HCT116 (cell line): ENCODE data around the gene MTERF4.

Experiments used
- EGR1 ChIP-seq: IDR thresholded peaks from 2 replicates; pipeline ENCODE4 v1.6.1; 2012; ENCODE audit warnings: low read depth
- EZH2 ChIP-seq: fragments of 200-600 bp; sonication (generic); IDR thresholded peaks from 2 replicates; pipeline ENCODE4 v1.6.1; 2017; ENCODE audit warnings: antibody characterized with exemption, mixed run types
- EZH2phosphoT487 ChIP-seq: fragments of 200-600 bp; IDR thresholded peaks from 2 replicates; pipeline ENCODE4 v1.6.1; 2018; ENCODE audit warnings: antibody characterized with exemption, borderline replicate concordance
- JUND ChIP-seq: IDR thresholded peaks from 2 replicates; pipeline ENCODE4 v1.6.1; 2012
- POLR2A ChIP-seq: IDR thresholded peaks from 2 replicates; pipeline ENCODE4 v1.7.0; 2011; ENCODE audit warnings: borderline replicate concordance; ENCODE audit not compliant: insufficient read depth, insufficient read length; ENCODE audit errors: extremely low read depth
- POLR2AphosphoS5 ChIP-seq: IDR thresholded peaks from 2 replicates; pipeline ENCODE4 v1.6.1; 2011; ENCODE audit warnings: mild to moderate bottlenecking, low read depth, low read length, moderate library complexity
- RAD21 ChIP-seq: IDR thresholded peaks from 2 replicates; pipeline ENCODE4 v1.6.1; 2012; ENCODE audit warnings: low read depth, mild to moderate bottlenecking
- SP1 ChIP-seq: IDR thresholded peaks from 2 replicates; pipeline ENCODE4 v1.6.1; 2012; ENCODE audit warnings: low read depth
- TCF7L2 ChIP-seq: IDR thresholded peaks from 2 replicates; pipeline ENCODE4 v1.7.0; 2011; ENCODE audit warnings: borderline replicate concordance, inconsistent platforms; ENCODE audit not compliant: insufficient read depth, insufficient read length; ENCODE audit errors: extremely low read depth
- YY1 ChIP-seq: IDR thresholded peaks from 2 replicates; pipeline ENCODE4 v1.6.1; 2011; ENCODE audit warnings: low read length, low read depth, moderate library complexity, mild to moderate bottlenecking; ENCODE audit not compliant: insufficient replicate concordance; ENCODE audit errors: extremely low read depth
- ZNF274 ChIP-seq: fragments of 200-500 bp; sonication (Bioruptor generic); IDR thresholded peaks from 2 replicates; pipeline ENCODE4 v1.6.1; 2014; ENCODE audit warnings: mild to moderate bottlenecking, low read depth, low read length, inconsistent platforms
- TF ChIP-seq, protein P1 (sequence below), 3 experiments: fragments of 200-600 bp in 1 of 3; sonication (generic) in 1 of 3; IDR thresholded peaks in 2 of 3; conservative IDR thresholded peaks in 1 of 3; 2 replicates each; pipeline ENCODE4 v1.5.1; 2012 to 2017; ENCODE audit warnings: low read depth in 2 of 3, low read length in 2 of 3, antibody characterized with exemption in 1 of 3, borderline replicate concordance in 1 of 3, control low read depth in 1 of 3, mild to moderate bottlenecking in 1 of 3, mixed read lengths in 1 of 3, mixed run types in 1 of 3, moderate library complexity in 1 of 3; ENCODE audit not compliant: insufficient read depth in 1 of 3
- TF ChIP-seq, protein P2 (sequence below): IDR thresholded peaks from 2 replicates; pipeline ENCODE4 v1.6.1; 2012; ENCODE audit warnings: low read depth

DNA sequence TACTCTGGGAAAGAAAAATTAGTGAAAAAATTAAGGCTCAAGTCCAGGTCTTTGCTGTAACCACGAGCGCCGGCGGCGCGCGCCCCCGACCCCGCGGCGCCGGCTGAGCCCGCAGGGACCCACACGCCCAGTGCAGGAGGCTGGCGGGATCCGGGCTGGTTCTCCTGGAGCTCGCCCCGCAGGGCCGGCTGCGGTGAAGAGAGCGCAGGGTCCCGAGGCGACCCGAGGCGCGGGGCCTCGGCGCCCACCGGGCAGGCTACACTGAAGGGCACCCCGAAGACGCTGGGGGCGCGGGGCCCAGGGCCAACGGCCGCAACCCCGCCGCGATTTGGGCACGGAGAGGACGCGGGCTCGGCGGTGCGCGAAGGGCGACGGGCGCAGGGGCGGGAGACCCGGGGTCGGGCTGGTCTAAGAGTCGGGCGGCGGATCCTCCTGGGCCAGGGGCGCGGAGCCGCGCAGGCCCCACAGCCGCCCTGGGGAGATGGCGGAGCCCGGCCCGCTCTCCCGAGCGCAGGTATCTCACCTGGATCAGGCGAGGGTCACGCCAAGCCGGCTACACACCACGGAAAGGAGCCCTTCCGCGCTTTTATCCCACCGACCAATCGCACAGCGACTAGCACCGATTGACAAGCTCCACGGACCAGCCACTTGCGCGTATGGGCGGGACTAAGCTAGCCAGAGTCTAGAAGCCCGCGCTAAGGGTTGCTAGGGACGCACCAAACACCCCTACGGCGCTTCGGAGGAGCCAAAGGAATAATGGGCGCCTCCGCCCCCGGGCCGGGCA lies 47.0 kb upstream of the MTERF4 start, which contains the start of gene PASK:
- TF ChIP-seq POLR2AphosphoS5 (peak; percentile 55), POLR2A (peak; percentile 37), RAD21 (no peak), JUND (no peak), SP1 (peak; percentile 93), YY1 (peak; percentile 74), EZH2 (no peak), EGR1 (peak; percentile 78), ZNF274 (no peak), TCF7L2 (peak; percentile 95), EZH2phosphoT487 (no peak)
- TF ChIP-seq, protein P1, sequence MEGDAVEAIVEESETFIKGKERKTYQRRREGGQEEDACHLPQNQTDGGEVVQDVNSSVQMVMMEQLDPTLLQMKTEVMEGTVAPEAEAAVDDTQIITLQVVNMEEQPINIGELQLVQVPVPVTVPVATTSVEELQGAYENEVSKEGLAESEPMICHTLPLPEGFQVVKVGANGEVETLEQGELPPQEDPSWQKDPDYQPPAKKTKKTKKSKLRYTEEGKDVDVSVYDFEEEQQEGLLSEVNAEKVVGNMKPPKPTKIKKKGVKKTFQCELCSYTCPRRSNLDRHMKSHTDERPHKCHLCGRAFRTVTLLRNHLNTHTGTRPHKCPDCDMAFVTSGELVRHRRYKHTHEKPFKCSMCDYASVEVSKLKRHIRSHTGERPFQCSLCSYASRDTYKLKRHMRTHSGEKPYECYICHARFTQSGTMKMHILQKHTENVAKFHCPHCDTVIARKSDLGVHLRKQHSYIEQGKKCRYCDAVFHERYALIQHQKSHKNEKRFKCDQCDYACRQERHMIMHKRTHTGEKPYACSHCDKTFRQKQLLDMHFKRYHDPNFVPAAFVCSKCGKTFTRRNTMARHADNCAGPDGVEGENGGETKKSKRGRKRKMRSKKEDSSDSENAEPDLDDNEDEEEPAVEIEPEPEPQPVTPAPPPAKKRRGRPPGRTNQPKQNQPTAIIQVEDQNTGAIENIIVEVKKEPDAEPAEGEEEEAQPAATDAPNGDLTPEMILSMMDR (IDR thresholded peaks at IDR 0.05 in 2 of 3, conservative IDR thresholded peaks at IDR 0.05 in 1 of 3; ENCODE audit: borderline replicate concordance in 1 of 3, insufficient read depth in 1 of 3, low read depth in 2 of 3, low read length in 2 of 3) = no peak
- TF ChIP-seq, protein P2, sequence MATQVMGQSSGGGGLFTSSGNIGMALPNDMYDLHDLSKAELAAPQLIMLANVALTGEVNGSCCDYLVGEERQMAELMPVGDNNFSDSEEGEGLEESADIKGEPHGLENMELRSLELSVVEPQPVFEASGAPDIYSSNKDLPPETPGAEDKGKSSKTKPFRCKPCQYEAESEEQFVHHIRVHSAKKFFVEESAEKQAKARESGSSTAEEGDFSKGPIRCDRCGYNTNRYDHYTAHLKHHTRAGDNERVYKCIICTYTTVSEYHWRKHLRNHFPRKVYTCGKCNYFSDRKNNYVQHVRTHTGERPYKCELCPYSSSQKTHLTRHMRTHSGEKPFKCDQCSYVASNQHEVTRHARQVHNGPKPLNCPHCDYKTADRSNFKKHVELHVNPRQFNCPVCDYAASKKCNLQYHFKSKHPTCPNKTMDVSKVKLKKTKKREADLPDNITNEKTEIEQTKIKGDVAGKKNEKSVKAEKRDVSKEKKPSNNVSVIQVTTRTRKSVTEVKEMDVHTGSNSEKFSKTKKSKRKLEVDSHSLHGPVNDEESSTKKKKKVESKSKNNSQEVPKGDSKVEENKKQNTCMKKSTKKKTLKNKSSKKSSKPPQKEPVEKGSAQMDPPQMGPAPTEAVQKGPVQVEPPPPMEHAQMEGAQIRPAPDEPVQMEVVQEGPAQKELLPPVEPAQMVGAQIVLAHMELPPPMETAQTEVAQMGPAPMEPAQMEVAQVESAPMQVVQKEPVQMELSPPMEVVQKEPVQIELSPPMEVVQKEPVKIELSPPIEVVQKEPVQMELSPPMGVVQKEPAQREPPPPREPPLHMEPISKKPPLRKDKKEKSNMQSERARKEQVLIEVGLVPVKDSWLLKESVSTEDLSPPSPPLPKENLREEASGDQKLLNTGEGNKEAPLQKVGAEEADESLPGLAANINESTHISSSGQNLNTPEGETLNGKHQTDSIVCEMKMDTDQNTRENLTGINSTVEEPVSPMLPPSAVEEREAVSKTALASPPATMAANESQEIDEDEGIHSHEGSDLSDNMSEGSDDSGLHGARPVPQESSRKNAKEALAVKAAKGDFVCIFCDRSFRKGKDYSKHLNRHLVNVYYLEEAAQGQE = no peak
